Ishikawa (cell line): ENCODE results near the gene CEMP1.

Experiments used
- CEBPB ChIP-seq: IDR thresholded peaks from 2 replicates; pipeline ENCODE4 v1.6.1; 2012
- CREB1 ChIP-seq: IDR thresholded peaks from 2 replicates; pipeline ENCODE4 v1.6.1; 2012; ENCODE audit warnings: low read depth
- EGR1 ChIP-seq: IDR thresholded peaks from 2 replicates; pipeline ENCODE4 v1.6.1; 2012
- EP300 ChIP-seq: IDR thresholded peaks from 2 replicates; pipeline ENCODE4 v1.6.1; 2012; ENCODE audit warnings: borderline replicate concordance
- FOXM1 ChIP-seq: IDR thresholded peaks from 2 replicates; pipeline ENCODE4 v1.6.1; 2012; ENCODE audit warnings: low read depth, borderline replicate concordance
- MAX ChIP-seq: IDR thresholded peaks from 2 replicates; pipeline ENCODE4 v1.6.1; 2012
- NFIC ChIP-seq: IDR thresholded peaks from 2 replicates; pipeline ENCODE4 v1.6.1; 2012
- RAD21 ChIP-seq: IDR thresholded peaks from 2 replicates; pipeline ENCODE4 v1.6.1; 2012; ENCODE audit warnings: low read depth
- TAF1 ChIP-seq: IDR thresholded peaks from 2 replicates; pipeline ENCODE4 v1.6.1; 2012; ENCODE audit warnings: low read depth, mild to moderate bottlenecking
- TCF12 ChIP-seq: IDR thresholded peaks from 2 replicates; pipeline ENCODE4 v1.6.1; 2012; ENCODE audit warnings: low read depth
- TEAD4 ChIP-seq: IDR thresholded peaks from 2 replicates; pipeline ENCODE4 v1.6.1; 2012
- YY1 ChIP-seq: IDR thresholded peaks from 2 replicates; pipeline ENCODE4 v1.6.1; 2012; ENCODE audit warnings: low read depth
- ZBTB7A ChIP-seq: IDR thresholded peaks from 2 replicates; pipeline ENCODE4 v1.6.1; 2012; ENCODE audit warnings: low read depth
- TF ChIP-seq, protein P1 (sequence below): IDR thresholded peaks from 2 replicates; pipeline ENCODE4 v1.6.1; 2012; ENCODE audit warnings: low read depth, mild to moderate bottlenecking
- TF ChIP-seq, protein P2 (sequence below): IDR thresholded peaks from 2 replicates; pipeline ENCODE4 v1.6.1; 2012

The CEMP1 gene

GRCh38 chr16:2483939-2484897 is 47.0 kb downstream of the CEMP1 start:
- TF ChIP-seq TEAD4, result no peak
- TF ChIP-seq RAD21, result no peak
- no peak for TF ChIP-seq FOXM1

GRCh38 chr16:2482708-2483534 is 48.3 kb downstream of the CEMP1 start:
- TF ChIP-seq MAX (no peak), YY1 (no peak), EP300 (no peak), TAF1 (no peak), NFIC (no peak), CEBPB (no peak), CREB1 (no peak), FOXM1 (no peak), RAD21 (no peak), TCF12 (no peak), TEAD4 (no peak), ZBTB7A (no peak), EGR1 (no peak)
- TF ChIP-seq, protein P1, sequence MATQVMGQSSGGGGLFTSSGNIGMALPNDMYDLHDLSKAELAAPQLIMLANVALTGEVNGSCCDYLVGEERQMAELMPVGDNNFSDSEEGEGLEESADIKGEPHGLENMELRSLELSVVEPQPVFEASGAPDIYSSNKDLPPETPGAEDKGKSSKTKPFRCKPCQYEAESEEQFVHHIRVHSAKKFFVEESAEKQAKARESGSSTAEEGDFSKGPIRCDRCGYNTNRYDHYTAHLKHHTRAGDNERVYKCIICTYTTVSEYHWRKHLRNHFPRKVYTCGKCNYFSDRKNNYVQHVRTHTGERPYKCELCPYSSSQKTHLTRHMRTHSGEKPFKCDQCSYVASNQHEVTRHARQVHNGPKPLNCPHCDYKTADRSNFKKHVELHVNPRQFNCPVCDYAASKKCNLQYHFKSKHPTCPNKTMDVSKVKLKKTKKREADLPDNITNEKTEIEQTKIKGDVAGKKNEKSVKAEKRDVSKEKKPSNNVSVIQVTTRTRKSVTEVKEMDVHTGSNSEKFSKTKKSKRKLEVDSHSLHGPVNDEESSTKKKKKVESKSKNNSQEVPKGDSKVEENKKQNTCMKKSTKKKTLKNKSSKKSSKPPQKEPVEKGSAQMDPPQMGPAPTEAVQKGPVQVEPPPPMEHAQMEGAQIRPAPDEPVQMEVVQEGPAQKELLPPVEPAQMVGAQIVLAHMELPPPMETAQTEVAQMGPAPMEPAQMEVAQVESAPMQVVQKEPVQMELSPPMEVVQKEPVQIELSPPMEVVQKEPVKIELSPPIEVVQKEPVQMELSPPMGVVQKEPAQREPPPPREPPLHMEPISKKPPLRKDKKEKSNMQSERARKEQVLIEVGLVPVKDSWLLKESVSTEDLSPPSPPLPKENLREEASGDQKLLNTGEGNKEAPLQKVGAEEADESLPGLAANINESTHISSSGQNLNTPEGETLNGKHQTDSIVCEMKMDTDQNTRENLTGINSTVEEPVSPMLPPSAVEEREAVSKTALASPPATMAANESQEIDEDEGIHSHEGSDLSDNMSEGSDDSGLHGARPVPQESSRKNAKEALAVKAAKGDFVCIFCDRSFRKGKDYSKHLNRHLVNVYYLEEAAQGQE, result no peak
- TF ChIP-seq, protein P2, sequence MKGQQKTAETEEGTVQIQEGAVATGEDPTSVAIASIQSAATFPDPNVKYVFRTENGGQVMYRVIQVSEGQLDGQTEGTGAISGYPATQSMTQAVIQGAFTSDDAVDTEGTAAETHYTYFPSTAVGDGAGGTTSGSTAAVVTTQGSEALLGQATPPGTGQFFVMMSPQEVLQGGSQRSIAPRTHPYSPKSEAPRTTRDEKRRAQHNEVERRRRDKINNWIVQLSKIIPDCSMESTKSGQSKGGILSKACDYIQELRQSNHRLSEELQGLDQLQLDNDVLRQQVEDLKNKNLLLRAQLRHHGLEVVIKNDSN, result no peak

GRCh38 chr16:2482249-2482648 is 49.0 kb downstream of the CEMP1 start:
- TF ChIP-seq CREB1 (no peak), ZBTB7A (no peak), EGR1 (no peak)
- TF ChIP-seq, protein P2, result no peak

DNA sequence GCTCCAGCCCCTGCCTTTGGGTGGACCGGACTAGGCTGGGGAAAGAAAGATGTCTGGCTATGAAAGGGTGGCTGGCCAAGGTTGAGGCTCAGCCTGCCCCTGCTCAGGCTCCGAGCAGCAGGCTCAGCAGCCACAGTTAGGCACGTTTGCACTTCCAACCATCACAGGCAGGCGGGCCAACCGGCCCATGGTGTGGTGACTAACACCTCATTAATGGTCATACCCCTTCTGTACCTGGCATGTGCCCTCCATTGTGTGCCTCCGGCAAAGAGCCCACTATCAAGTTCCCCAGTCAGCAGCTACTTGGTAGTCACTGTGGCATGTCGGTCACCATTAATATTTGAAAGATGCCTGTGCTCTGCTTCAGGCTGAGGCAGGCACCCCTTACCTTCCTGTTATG is 49.5 kb downstream of the CEMP1 start:
- TF ChIP-seq CREB1 (no peak), EP300 (no peak), FOXM1 (no peak), TAF1 (no peak), ZBTB7A (no peak), RAD21 (no peak), NFIC (no peak), TCF12 (no peak), TEAD4 (no peak), EGR1 (no peak), YY1 (no peak), MAX (no peak), CEBPB (no peak)
- TF ChIP-seq, protein P1, result no peak
- TF ChIP-seq, protein P2, result no peak

DNA sequence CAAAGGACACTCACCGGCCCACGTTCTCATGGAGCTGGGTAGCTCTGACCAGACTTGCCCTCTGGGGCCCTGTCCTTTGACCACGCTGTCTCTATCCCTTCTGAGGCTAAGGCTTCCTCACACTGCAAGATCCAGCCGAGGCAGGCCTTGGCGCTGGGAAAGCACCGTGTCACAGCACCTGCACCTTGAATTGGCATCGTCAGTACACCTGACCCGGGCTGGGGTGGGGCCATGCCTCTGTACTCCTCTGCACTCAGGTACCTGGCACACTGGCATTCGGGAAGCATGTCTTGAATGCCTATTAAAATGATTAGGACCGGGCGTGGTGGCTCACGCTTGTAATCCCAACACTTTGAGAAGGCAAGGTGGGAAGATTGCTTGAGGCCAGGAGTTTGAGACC is 50.3 kb downstream of the CEMP1 start:
- TF ChIP-seq ZBTB7A (no peak), MAX (no peak), YY1 (no peak), CEBPB (no peak), EGR1 (no peak), TEAD4 (no peak), NFIC (no peak), TAF1 (no peak), EP300 (no peak), CREB1 (no peak)
- TF ChIP-seq, protein P1, result no peak
